Stimulated activated CD8-positive, alpha-beta memory T cell treated with anti-CD3 and anti-CD28 coated beads, Interleukin-4, amount 100 ng/mL, for 48 hours (primary cell): ENCODE data around the gene KANK2.
A peak's percentile ranks its signal among the peaks of the same experiment; 100 is the strongest.
"Not testable (repeated sequence)": the region's sequence is repeated elsewhere in the genome, so short reads cannot be mapped to it uniquely, and the experiment has no call there.

ENCODE experiments used
- DNase-seq: peaks from one replicate; pipeline ENCODE4 v3.0.0-alpha.2; 2020

KANK2 gene

DNA sequence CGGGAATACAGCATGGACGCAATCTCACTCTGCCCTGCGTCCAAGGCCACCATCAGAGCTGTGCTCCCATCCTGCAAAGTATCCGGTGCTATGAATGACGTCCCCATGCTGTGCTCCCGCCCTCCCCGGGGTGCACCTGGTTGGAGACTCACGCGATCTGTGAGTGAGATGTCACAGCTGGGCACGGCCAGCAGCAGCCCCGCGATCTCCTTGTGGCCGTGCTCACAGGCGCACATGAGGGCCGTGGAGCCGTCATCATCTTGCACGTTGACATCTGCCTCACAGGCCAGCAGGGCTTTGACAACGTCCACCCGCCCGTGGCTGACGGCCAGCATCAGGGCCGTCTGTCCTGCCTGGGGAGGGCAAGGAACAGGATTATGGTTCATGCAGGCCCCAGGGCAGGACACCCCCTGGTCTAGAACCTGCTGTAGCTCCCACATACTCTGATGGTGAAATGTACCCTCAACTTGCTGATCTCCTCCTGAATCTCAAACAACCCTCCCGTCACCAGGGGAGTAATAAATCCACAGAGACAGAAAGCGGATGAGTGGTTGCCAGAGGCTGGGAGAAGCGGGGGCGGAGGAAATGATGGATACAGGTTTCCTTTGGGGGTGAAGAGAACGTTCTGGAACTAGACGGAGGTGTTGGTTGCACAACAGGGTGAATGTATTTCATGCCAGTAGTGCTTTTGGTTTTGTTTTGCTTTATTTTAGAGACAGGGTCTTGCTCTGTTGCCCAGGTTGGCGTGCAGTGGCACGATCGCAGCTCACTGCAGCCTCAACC is 27.3 kb downstream of the KANK2 start:
- no peak for DNase-seq

DNA sequence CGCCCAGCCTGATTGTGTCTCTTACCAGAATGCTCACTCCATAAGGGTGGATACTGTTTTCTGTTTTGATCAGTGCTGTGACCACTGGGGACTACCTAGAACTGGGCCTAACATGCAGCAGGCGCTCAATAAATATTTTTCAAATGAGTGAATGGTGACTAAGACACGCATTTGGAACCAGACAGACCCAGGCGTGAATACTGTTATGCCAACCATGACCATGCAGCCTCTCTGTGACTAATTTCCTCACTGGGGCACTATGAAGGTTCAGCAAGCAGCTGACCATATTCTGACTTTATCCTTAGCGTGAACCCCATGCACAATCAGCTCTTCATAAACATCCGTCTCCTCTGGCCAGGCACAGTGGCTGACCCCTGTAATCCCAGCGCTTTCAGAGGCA is 28.8 kb downstream of the KANK2 start:
- DNase-seq = no peak

DNA sequence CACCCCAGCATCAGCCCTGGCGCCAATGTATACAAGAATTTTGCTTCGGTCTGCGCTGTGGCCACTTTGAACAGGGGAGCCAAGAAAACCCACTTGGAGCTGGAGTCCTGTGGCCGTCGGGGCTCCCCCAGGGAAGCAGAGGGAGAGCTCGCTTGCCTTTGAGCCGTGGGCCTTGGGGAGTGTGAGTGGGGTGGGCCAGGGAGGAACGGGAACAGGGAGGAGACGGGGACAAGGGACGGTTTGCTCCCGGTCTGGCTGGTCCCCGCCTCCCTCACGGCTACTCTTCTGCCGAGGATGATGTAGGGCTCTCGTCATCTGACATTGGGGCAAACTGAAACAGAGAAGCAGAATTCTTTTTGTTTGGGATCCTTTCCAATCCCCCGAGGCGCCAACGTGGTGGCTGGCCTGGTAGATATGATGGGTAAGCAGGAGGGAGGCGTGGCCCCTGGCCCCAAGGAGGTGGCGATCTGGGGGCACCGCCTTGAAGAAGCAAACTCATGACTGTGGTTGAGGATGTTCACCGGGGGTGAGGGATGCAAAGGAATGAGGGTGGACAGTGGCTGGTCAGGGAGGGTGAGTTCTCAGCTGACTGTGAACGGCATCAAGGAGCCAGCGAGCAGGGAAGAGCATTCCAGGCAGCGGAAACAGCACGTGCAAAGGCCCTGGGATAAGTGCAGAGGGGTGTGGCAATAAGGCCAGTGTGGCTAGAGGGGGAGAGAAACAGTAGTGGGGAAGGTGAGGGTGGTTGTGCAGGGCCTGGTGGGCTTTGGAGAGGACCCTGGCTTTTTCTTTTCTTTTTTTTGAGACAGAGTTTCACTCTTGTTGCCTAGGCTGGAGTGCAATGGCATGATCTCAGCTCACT is 30.8 kb downstream of the KANK2 start:
- DNase-seq = no peak

DNA sequence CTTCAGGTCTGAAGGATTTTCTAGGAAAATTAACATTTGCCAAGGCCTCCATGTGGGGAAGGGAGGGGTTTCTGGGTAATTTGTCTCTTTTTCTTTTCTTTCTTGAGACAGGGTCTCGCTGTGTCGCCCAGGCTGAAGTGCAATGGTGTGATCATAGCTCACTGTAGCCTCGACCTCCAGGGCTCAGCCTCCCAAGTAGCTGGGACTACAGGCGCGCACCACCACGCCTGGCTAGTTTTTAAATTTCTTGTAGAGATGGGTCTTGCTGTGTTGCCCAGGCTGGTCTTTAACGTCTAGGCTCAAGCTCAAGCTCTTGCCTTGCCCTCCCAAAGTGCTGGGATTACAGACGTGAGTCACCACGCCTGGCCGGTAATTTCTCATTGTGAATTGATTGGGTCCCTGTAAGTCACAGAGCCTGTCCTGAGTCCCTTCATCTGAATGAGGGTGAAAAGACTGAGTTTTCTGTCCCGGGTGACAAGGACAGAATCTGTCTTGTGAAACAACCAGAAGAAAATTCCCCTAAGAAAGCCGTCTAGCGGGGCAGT is 31.8 kb downstream of the KANK2 start:
- DNase-seq = no peak

DNA sequence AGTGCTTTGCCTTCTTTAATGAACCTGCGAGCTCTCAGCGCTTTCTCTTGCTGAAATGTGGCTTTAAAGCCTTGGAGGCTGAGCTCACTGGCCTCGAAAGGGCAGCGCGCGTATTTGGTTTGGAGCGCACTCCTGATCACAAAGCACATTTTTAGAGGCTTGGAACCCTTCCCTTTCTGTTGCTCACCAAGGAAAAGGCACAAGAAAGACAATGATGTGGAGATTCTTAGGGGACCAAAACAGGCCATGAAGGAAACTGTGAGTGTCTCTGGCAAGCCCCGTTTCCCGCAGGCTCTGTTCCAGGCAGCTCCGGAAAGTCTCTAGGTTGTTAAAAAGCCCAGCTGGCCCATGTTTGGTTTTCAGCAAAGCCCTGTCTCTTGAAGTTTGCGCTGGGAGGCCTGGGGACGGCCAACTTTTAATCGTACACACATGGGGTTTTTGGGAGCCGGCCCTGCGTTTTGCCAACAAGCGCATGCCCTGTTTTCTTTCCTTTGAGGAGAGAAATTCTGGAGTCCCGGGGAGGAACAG is 32.4 kb downstream of the KANK2 start:
- no peak for DNase-seq

DNA sequence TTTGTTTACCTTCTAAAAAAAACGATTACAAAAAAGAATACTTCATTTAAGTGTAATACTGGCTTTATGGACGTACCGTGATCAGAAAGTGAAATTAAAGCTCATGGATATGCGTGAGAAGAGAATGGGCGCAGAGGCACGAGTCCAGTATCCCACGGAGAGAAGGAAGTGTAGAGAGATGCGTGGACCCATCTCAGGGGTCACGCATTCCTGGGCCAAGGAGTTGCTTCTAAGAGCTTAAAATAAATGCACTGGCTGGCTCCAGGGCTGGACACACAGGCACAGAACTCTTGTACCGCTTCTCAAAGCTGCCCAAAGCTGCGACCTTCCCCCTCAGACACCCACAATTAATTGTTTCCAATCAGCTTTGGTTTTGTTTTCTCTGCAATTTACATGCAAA is 33.0 kb downstream of the KANK2 start:
- DNase-seq = no peak

DNA sequence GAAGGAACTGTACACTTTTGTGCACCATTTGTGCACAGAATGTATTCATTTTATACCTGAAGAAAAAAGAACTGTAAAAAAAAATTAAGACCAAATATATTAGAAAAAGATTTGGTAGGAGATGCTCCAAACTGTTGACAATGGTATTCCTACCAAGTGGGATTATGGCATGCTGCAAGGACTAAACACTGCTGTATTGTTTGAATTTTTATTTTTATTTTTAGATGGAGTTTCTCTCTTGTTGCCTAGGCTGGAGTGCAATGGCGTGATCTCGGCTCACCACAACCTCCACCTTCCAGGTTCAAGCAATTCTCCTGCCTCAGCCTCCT is 36.9 kb downstream of the KANK2 start:
- DNase-seq = not testable (repeated sequence)

DNA sequence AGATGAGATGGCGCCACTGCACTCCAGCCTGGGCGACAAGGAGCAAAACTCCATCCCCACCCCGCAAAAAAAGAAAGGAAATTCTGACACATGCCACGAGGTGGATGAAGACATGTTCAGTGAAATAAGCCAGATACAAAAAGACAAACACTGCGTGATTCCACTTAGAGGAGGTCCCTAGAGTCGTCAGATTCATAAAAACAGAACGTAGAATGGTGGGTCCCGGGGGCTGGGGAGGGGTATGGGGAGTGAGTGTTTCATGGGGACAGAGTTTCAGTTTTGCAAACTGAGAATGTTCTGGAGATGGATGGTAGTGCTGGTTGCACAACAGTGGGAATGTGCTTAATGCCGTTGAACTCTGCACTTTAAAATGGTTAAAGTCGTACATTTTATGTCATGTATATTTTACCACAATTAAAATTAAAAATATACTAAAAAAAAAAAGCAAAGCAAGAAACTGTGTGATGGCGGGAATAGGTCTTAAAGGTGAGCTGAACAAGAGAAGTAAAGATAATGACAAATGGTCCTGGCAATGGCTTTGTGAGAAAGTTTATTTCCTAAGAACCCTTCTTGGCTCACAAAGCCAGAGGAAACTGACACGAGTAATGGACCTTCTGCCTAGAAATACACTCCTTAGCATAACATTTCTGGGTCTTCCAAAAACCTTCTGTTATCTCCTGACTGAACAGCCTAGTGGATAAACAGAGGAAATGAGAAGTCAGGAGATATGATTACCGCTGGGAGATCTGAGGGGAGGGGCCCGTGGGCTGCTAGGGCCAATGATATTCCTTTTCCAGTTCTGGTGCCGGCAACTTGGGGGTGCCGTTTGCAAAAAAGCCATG is 37.5 kb downstream of the KANK2 start:
- DNase-seq = no peak

DNA sequence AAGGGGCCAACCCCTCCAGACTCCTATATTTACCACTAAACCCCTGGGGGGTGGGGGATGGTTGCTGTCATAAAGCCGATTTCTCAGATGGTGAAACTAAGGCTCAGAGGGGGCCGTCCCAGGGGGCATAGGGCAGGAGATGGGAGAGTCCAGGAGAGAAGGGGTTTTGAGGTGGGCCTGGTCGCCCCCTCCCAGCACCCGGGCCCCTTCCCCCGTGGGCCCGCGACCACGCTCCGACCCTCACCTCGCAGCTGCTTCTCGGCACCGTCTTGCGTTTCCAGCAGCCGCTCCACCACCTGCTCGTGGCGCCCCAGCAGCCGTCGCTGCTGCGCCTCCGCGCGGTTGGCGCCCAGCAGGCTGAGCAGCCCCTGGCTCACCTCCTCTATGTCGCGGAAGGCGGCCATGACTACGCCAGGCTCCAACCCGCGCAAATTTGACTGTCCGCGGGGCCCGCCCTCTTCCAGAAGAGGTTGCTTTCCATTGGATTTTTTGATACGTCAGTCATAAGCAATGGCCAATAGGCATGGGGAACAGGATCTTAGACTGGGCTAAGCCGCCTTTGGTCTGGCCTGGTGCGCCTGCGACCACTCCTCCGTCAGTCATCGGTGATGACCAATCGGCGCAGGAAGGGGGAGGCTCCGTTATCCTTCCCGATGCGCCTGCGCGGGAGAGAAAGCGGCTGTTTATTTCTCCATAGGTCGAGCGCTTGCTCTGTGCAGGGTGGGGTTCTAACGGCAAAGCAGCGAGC is 41.8 kb downstream of the KANK2 start, which contains the start of gene SPC24:
Gene SPC24 (minus strand): TSS at position 410 of the 748 bp plus-strand sequence. CDS start 6 bp downstream, at position 404.
- DNase-seq = peak; percentile 94

DNA sequence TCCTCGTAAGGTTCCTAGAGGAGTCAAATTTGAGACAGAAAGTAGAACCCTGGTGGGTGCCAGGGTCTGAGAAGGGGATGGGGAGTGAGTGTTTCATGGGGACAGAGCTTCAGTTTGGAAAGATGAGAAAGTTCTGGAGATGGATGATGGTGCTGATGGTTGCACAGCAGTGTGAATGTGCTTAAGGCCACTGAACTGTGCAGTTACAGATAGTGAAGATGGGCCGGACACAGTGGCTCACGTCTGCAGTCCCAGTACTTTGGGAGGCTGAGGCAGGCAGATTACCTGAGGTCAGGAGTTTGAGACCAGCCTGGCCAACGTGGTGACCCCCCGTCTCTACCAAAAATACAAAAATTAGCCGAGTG is 42.7 kb downstream of the KANK2 start:
- no peak for DNase-seq

DNA sequence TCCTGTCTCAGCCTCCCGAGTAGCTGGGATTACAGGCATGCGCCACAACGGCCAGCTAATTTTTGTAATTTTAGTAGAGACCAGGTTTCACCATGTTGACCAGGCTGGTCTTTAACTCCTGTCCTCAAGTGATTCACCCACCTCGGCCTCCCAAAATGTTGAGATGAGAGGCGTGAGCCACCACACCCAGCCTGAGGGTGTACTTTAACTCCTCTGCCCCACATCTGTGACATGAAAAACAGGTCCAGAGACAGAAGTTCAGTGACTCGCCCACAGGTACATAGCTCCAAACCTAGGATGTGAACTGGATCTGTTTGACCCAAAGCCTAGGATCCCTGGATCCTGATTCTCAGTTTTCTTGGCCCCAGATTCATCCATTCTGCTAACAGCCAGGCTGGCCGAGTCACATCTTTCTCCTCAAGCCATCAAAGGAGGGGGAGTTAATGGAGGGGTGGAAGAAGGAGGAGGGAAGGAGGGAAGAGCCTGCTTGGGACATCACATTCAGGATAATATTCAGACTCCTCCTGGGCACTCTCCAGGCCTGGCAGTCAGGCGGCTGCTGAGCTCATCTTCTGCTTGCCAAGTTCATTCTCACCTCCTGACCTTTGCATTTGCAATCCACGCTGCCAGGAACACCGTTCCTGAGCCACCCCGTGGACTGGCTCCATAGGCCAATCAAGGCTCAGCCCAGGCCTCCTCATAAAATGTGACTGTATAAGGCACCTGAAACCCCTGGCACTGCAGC is 44.9 kb downstream of the KANK2 start:
- DNase-seq = no peak

DNA sequence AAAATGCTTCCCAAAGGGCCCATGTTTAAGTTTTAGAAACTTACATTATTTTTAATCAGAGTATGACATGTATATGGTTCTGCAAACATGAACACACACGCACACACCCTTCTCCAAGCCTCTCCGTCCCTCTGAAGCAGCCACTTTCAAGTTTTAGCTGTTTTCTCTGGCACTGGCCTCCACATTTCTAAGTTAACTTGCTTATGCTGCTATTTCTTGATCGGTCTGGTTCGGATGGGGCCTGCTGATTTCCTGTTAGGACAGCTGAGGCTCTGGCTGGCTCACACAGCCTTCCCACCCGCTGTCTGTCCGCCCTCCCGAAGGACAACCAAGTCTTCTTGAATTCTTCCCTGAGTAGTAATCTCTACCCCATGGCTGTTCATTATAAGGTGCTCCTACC is 46.2 kb downstream of the KANK2 start:
- no peak for DNase-seq

DNA sequence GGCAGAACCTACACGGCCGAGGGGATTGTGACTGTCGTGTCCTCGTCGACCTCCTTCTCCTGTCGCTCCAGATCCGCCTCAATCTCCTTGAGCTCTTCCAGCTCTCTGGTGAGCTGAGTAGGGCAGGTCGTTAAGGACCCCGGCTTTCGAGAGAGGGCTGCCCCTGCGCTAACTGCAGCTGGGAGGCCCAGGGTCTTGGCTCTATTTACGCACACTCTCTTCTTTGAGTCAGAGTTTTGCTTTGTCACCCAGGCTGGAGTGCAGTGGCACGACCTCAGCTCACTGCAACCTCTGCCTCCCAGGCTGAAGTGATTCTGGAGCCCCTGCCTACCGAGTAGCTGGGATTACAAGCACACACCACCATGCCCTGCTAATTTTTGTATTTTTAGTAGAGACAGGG is 49.3 kb downstream of the KANK2 start:
- DNase-seq = no peak

DNA sequence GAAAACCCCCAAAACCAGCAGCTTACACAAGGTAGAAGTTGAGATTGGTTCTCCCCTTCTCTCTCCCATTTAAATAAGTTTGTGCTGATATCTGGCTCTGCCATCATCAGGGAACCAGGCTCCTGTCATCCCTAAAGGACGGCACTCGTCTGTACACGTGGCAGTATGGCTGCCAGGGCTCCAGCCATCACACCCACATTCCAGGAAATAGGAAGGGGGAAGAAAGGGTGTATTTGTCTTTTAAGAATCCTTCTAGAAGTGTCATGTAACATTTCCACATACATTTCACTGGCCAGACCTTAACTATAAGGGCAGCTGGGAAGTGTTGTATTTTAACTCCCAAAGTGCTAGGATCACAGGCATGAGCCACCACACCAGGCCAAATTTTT is 51.8 kb downstream of the KANK2 start:
- no peak for DNase-seq

DNA sequence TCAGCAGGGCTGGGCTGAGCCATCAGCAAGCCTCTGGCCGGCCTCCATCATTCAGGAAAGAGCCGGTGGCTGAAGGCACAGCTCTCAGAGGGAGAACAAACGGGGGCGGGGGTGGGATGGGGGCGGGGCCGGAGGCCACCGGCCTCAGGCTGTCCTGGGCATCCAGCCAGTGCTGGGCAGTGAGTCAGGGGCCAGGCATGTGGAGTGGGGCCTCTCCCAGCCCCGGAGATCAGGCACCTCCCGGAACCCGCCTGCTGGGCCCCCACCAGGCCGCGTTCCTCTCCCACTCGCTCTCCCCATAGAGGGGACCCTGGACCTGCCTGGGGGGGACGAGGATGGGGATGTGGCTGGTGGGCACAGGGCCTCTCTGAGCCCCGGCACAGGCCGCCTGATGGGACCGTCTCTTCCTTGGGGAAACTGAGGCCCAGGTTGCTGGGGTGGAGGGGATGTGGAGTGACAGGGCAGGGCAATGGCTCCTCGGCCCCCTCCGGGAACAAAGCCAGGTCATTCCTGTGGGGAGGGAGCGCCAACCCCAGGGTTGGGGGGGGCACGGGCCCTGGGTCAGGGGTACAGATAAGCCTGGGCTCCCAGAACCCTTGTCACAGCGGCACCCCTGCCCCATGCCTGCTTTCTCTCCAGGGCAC is 54.7 kb downstream of the KANK2 start:
- no peak for DNase-seq

DNA sequence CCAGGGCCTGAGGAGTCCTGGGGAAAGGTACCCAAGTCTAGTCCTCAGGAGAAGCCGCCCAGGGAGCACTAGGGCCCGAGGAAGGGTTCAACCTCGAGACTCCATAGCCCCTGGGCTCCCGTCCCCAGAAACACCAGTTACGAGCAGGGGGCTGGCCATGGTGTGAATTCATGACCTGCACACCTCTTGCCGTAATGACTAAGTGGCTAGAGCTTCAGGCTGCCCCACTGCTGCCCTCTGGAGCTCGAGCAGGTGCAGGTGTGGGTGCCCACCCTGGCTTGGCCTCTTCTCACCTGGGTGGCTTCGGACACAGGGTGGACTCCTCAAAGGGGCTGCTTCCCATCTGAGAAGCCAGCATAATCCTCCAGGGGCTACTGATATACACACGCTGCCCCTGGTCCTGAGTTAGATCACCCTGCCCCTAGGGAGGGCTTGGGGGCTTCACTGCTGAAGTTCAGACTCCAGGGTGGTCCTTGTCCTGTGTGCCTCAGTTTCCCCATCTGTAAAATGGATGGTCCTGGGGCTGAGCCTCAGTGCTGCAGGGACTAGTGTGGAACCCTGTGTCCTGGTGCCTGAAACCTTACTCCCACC is 55.3 kb downstream of the KANK2 start:
- DNase-seq = no peak

DNA sequence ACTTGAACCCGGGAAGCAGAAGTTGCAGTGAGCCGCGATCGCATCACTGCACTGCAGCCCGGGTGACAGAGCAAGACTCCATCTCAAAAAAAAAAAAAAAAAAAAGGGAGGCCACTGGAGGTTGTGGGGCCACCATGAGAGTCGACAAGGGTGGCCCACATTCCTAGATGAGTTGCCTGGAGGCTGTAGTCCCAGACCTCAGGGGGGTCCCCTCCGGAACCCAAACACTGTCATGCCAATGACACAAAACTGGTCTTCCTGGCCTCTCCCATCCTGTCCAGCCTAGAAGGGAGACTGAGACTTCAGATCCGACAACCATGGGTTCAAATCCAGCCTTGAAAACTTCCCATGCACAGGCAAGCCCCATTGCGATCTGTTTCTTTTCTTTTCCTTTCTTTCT is 56.4 kb downstream of the KANK2 start:
- DNase-seq = no peak

DNA sequence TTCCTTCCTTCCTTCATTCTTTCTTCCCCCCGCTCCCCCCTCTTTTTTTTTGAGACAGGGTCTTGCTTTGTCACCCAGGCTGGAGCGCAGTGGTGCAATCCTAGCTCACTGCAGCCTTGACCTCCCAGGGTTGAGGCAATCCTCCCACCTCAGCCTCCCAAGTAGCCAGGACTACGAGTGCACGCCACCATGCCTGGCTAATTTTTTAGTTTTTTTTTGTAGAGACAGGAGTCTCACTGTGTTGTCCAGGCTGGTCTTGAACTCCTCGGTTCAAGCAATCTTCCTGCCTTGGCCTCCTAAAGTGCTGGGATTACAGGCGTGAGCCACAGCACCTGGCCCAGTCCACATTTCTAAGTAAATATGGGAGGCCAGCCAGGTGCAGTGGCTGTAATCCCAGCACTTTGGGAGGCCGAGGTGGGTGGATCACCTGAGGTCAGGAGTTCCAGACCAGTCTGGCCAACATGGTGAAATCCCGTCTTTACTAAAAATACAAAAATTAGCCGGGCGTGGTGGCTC is 57.3 kb downstream of the KANK2 start:
- not testable (repeated sequence) for DNase-seq

DNA sequence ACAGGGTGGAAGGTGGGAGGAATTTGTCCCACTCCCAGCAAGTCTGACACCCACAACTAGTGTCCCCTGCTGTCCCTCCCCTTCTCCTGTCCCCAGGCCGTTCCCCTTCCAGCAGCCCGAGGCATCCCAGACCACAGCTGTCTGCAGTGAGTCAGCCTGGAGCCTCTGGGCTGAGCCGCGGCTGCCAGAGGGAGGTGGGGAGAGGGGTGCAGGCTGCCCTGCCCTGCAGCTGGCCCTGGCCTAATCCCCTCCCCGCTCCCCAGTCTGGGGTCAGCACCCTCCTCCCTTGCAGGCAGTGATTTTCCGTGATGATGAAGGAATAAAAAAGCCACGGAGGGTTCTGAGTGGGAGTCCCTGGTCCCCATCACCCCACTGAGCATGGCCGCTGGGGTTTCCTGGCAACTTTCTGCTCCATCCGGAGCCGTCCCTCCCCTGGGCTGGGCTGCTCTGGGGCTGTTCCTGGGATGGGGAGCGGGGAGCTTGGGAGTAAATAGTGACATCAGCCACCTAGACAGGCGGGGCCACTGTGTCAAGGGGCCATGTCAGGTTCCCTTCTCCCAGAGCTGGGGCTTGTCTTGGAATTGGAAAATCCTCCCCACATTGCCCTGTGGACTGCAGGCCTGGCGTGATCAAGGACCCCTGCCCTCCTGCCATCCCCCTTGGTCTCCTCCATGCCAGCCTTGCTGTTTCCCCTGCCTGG is 58.6 kb downstream of the KANK2 start:
- DNase-seq = no peak
